CD4-positive, alpha-beta T cell (primary cell): ENCODE results near the gene CLN5. TPM values are rescaled to one million over a fixed set of nuclear protein-coding genes. Genes with fewer than 3 reads are reported as not detected.

ENCODE experiments used
- ATAC-seq: fragments of 200-7000 bp; cut with Tn5 transposase; one replicate; pipeline ENCODE4 v1.10.0; 2022; ENCODE audit warnings: mild to moderate bottlenecking; ENCODE audit not compliant: poor library complexity
- CTCF ChIA-PET: fragments of 350-600 bp; sonication (Branson Sonifier 250); formaldehyde crosslinking; loops from one replicate; lab custom pipeline; 2021; ENCODE audit warnings: antibody characterized with exemption, inconsistent platforms; lab: Charles Lee
- POLR2A ChIA-PET: fragments of 350-600 bp; sonication (Branson Sonifier 250); formaldehyde crosslinking; loops from one replicate; lab custom pipeline; 2021; ENCODE audit warnings: antibody characterized with exemption, inconsistent platforms; lab: Charles Lee
- DNase-seq, 14 experiments: peaks; one replicate each; pipeline ENCODE4 v3.0.0-alpha.2; 2013 to 2020; ENCODE audit warnings: mixed read lengths in 2 of 14
- H3K27ac ChIP-seq, 2 donors: one replicate each; pipeline versions ENCODE4 v1.5.1 to v1.7.0; 2013; ENCODE audit warnings: low read length in 2 of 2, low read depth in 1 of 2, mild to moderate bottlenecking in 1 of 2
- H3K27me3 ChIP-seq, 2 experiments: 1 replicate in 1 of 2; 2 replicates in 1 of 2; pipeline versions ENCODE4 v1.6.1 to v1.7.0; 2013; ENCODE audit warnings: low read length in 2 of 2, control low read depth in 1 of 2, mild to moderate bottlenecking in 1 of 2, moderate library complexity in 1 of 2; ENCODE audit not compliant: insufficient read depth in 2 of 2, control insufficient read depth in 1 of 2
- H3K36me3 ChIP-seq: one replicate; pipeline ENCODE4 v1.6.1; 2013; ENCODE audit warnings: low read length, control low read depth; ENCODE audit not compliant: insufficient read depth
- H3K4me1 ChIP-seq: one replicate; pipeline ENCODE4 v1.6.1; 2013; ENCODE audit warnings: low read length, control low read depth; ENCODE audit not compliant: insufficient read depth
- H3K4me3 ChIP-seq: one replicate; pipeline ENCODE4 v1.5.1; 2013; ENCODE audit warnings: mild to moderate bottlenecking, low read length, moderate library complexity
- H3K9me3 ChIP-seq, 2 experiments: 1 replicate in 1 of 2; 2 replicates in 1 of 2; pipeline versions ENCODE4 v1.6.1 to v1.7.0; 2013; ENCODE audit warnings: low read length in 2 of 2, mild to moderate bottlenecking in 2 of 2, control low read depth in 1 of 2, moderate library complexity in 1 of 2; ENCODE audit not compliant: control insufficient read depth in 1 of 2, insufficient read depth in 1 of 2
- H3K27ac Mint-ChIP-seq: one replicate; pipeline ENCODE4 v1.8.0; 2020; ENCODE audit warnings: mixed read lengths
- H3K27me3 Mint-ChIP-seq: one replicate; pipeline ENCODE4 v1.8.0; 2021; ENCODE audit warnings: mixed read lengths
- H3K36me3 Mint-ChIP-seq: one replicate; pipeline ENCODE4 v1.8.0; 2021; ENCODE audit warnings: low read depth, mixed read lengths
- H3K4me1 Mint-ChIP-seq: one replicate; pipeline ENCODE4 v1.8.0; 2021; ENCODE audit warnings: low read depth, mixed read lengths
- H3K4me3 Mint-ChIP-seq: one replicate; pipeline ENCODE4 v1.8.0; 2020; ENCODE audit warnings: mild to moderate bottlenecking, mixed read lengths
- H3K9me3 Mint-ChIP-seq: one replicate; pipeline ENCODE4 v1.8.0; 2020; ENCODE audit warnings: mixed read lengths
- CTCF ChIP-seq: fragments of 200-600 bp; IDR thresholded peaks from one replicate; pipeline ENCODE4 v1.8.0; 2022; ENCODE audit warnings: antibody characterized with exemption, mild to moderate bottlenecking
- intact Hi-C, 2 experiments: fragments of 100-400 bp; cut with DNase I in 1 of 2; cut with micrococcal nuclease in 1 of 2; formaldehyde crosslinking; loops; one replicate each; pipeline versions ENCODE4 v1.15.1 to v1.9.0; 2023 to 2025; cut with DNase I, micrococcal nuclease
- total RNA-seq, 174 experiments: library from RNA in 2 of 174; stranded (reverse) in 2 of 174; gene quantifications; one replicate each; pipeline ENCODE4 v1.2.3 and lab custom pipeline; 2021 to 2026

The CLN5 gene
- total RNA-seq, 2 experiments from 2014 or later = 37.4 to 42.9 TPM

- POLR2A ChIA-PET = no interaction called here
- Histone ChIP-seq H3K4me3 (no peak overlapping the region), H3K27me3 (no peaks in the 10 kb centered on the region), H3K4me1 (peaks cover 5% of the 10 kb centered on the region), H3K27ac (no peak overlapping the region), H3K36me3 (no peaks in the 10 kb centered on the region), H3K9me3 (no peaks in the 10 kb centered on the region)
- H3K36me3 Mint-ChIP-seq = peaks cover 8% of the 10 kb centered on the region
- no peak overlapping the region for H3K4me3 Mint-ChIP-seq
- H3K4me1 Mint-ChIP-seq = peaks cover 17% of the 10 kb centered on the region
- no peak for TF ChIP-seq CTCF
- no peak overlapping the region for H3K27ac Mint-ChIP-seq
- intact Hi-C loops = no loop called here
- H3K27me3 Mint-ChIP-seq = no peaks in the 10 kb centered on the region
- no peaks in the 10 kb centered on the region for H3K9me3 Mint-ChIP-seq
- no peak for DNase-seq
- no peak for ATAC-seq
- CTCF ChIA-PET = interaction anchor here (1.0 kb wide), 1 partner anchor 52 kb away, joined by 3 read pairs; no protein-coding TSS in a partner anchor
Measured at GRCh38 chr13:77031656-77032243, 39.9 kb downstream of the CLN5 start.

GRCh38 chr13:77033717-77034302 lies 41.9 kb downstream of the CLN5 start:
- DNase-seq = no peak
- Histone ChIP-seq H3K4me3 (no peak overlapping the region), H3K27ac (no peak overlapping the region), H3K36me3 (no peaks in the 10 kb centered on the region), H3K9me3 (no peaks in the 10 kb centered on the region), H3K4me1 (no peaks in the 10 kb centered on the region), H3K27me3 (no peaks in the 10 kb centered on the region)
- no peaks in the 10 kb centered on the region for H3K27me3 Mint-ChIP-seq
- no peak overlapping the region for H3K4me3 Mint-ChIP-seq
- TF ChIP-seq CTCF = no peak
- no peak overlapping the region for H3K27ac Mint-ChIP-seq
- intact Hi-C loops = no loop called here
- no peak for ATAC-seq
- H3K36me3 Mint-ChIP-seq = no peaks in the 10 kb centered on the region
- no peaks in the 10 kb centered on the region for H3K4me1 Mint-ChIP-seq
- ChIA-PET CTCF (no interaction called here), POLR2A (no interaction called here)
- no peaks in the 10 kb centered on the region for H3K9me3 Mint-ChIP-seq

GRCh38 chr13:77034881-77035280 lies 43.0 kb downstream of the CLN5 start:
- no peaks in the 10 kb centered on the region for H3K4me1 Mint-ChIP-seq
- H3K4me3 ChIP-seq = no peak overlapping the region
- no peak for DNase-seq
- no peak overlapping the region for H3K27ac Mint-ChIP-seq
- H3K27me3 ChIP-seq = no peaks in the 10 kb centered on the region
- intact Hi-C loops = no loop called here
- no peak overlapping the region for H3K27ac ChIP-seq
- H3K27me3 Mint-ChIP-seq = no peaks in the 10 kb centered on the region
- TF ChIP-seq CTCF = no peak
- H3K36me3 Mint-ChIP-seq = no peaks in the 10 kb centered on the region
- no peaks in the 10 kb centered on the region for H3K4me1 ChIP-seq
- POLR2A ChIA-PET = interaction anchor here (0.8 kb wide), 1 partner anchor 8 kb away, joined by 3 read pairs; the partner anchor contains the start of gene FBXL3
- no peaks in the 10 kb centered on the region for H3K9me3 Mint-ChIP-seq
- ATAC-seq = no peak
- no peaks in the 10 kb centered on the region for H3K9me3 ChIP-seq
- CTCF ChIA-PET = no interaction called here
- no peak overlapping the region for H3K4me3 Mint-ChIP-seq
- H3K36me3 ChIP-seq = no peaks in the 10 kb centered on the region
